ENCODE data around the gene STK24. TPM values are rescaled to one million over a fixed set of nuclear protein-coding genes. Genes with fewer than 3 reads are reported as not detected.

The STK24 gene
- total RNA-seq, 6 donors from 2014 or later: 51.3 to 89.8 (median 78.6) TPM

- no peak overlapping the region for H3K27ac ChIP-seq
- peaks cover 0 to 74% (median 31%) of the 10 kb centered on the region in 4 donors for H3K36me3 ChIP-seq
- ATAC-seq (ENCODE audit: low FRiP score in 2 of 2): no peak
- TF ChIP-seq POLR2A (IDR thresholded peaks at IDR 0.05) (no peak), CTCF (IDR thresholded peaks at IDR 0.05) (no peak), POLR2AphosphoS5 (IDR thresholded peaks at IDR 0.05) (no peak), EP300 (IDR thresholded peaks at IDR 0.05) (no peak)
- 90 to 92% methylated on average over 3 of the region's 3 CpGs for whole genome bisulfite sequencing, 2 donors
- DNase-seq: no peak
- no peaks in the 10 kb centered on the region for H3K27me3 ChIP-seq
- no peak overlapping the region for H3K4me3 ChIP-seq
- H3K4me1 ChIP-seq: peaks cover 4 to 14% (median 7%) of the 10 kb centered on the region in 4 donors
- H3K9me3 ChIP-seq: no peaks in the 10 kb centered on the region
Measured at GRCh38 chr13:98468361-98468760, 108.5 kb downstream of the STK24 start.

- Histone ChIP-seq H3K4me1 (peaks cover 4 to 12% (median 7%) of the 10 kb centered on the region in 4 donors), H3K4me3 (no peak overlapping the region), H3K9me3 (no peaks in the 10 kb centered on the region), H3K27me3 (no peaks in the 10 kb centered on the region), H3K27ac (no peak overlapping the region), H3K36me3 (peaks cover 0 to 76% (median 35%) of the 10 kb centered on the region in 4 donors)
- 84 to 87% methylated on average over 13 of the region's 13 CpGs for WGBS, 2 donors
- DNase-seq (no peak), ATAC-seq (ENCODE audit: low FRiP score in 2 of 2) (no peak)
- TF ChIP-seq POLR2A (IDR thresholded peaks at IDR 0.05) (no peak), POLR2AphosphoS5 (IDR thresholded peaks at IDR 0.05) (no peak), EP300 (IDR thresholded peaks at IDR 0.05) (no peak), CTCF (IDR thresholded peaks at IDR 0.05) (no peak)
Measured at GRCh38 chr13:98467263-98467985, 109.5 kb downstream of the STK24 start.

- DNase-seq (no peak), ATAC-seq (ENCODE audit: low FRiP score in 2 of 2) (peak in 1 of 2 donors; percentile 62)
- peaks cover 0 to 74% (median 36%) of the 10 kb centered on the region in 4 donors for H3K36me3 ChIP-seq
- no peak overlapping the region for H3K27ac ChIP-seq
- 78 to 79% methylated on average over 11 of the region's 11 CpGs for WGBS, 2 donors
- no peaks in the 10 kb centered on the region for H3K27me3 ChIP-seq
- no peaks in the 10 kb centered on the region for H3K9me3 ChIP-seq
- peaks cover 0 to 5% (median 3%) of the 10 kb centered on the region in 4 donors for H3K4me1 ChIP-seq
- H3K4me3 ChIP-seq: no peak overlapping the region
- no peak for TF ChIP-seq EP300 (IDR thresholded peaks at IDR 0.05)
- peak; percentile 18 to 53 (median 36) for TF ChIP-seq CTCF (IDR thresholded peaks at IDR 0.05)
Measured at GRCh38 chr13:98466634-98467236, 110.2 kb downstream of the STK24 start.

GRCh38 chr13:98462946-98463345 lies 114.0 kb downstream of the STK24 start:
- DNase-seq (no peak), ATAC-seq (ENCODE audit: low FRiP score in 2 of 2) (no peak)
- Histone ChIP-seq H3K4me3 (no peak overlapping the region), H3K27ac (peak overlapping the region in 2 of 4 donors; percentile 6 to 22), H3K36me3 (peaks cover 9 to 83% (median 53%) of the 10 kb centered on the region in 4 donors), H3K27me3 (no peaks in the 10 kb centered on the region), H3K4me1 (peaks cover 0 to 13% (median 0%) of the 10 kb centered on the region in 4 donors), H3K9me3 (no peaks in the 10 kb centered on the region)
- no peak for TF ChIP-seq EP300 (IDR thresholded peaks at IDR 0.05)
- TF ChIP-seq CTCF (IDR thresholded peaks at IDR 0.05): no peak
- TF ChIP-seq POLR2AphosphoS5 (IDR thresholded peaks at IDR 0.05): no peak
- TF ChIP-seq POLR2A (IDR thresholded peaks at IDR 0.05): no peak
- WGBS, 2 donors: 84 to 90% methylated on average over 4 to 8 of the region's 8 CpGs

All from upper lobe of left lung (tissue), 6 donors.